NCI-H2029 (cell line): ENCODE results near the gene DRC1.
"Not testable (repeated sequence)": the region's sequence is repeated elsewhere in the genome, so short reads cannot be mapped to it uniquely, and the experiment has no call there.

ENCODE experiments used
- DNase-seq: peaks from one replicate; lab custom pipeline; 2025; lab: John Stamatoyannopoulos, UW

DRC1 gene

GRCh38 chr2:26401739-26402541 is at the start of gene DRC1:
TSS of gene DRC1 (plus strand) at chr2:26401920. CDS start at chr2:26401990, 70 bp downstream.
- peak; percentile 68 for DNase-seq

GRCh38 chr2:26352892-26353291 is 48.8 kb upstream of the DRC1 start:
- DNase-seq = no peak

- DNase-seq = not testable (repeated sequence)
Measured at GRCh38 chr2:26354469-26354868, 47.3 kb upstream of the DRC1 start.

- peak; percentile 17 for DNase-seq
Measured at GRCh38 chr2:26355038-26355995, 46.4 kb upstream of the DRC1 start.

GRCh38 chr2:26356111-26356510 is 45.6 kb upstream of the DRC1 start:
- no peak for DNase-seq

- no peak for DNase-seq
Measured at GRCh38 chr2:26356771-26357170, 44.9 kb upstream of the DRC1 start.

- DNase-seq = peak; percentile 38
Measured at GRCh38 chr2:26359886-26360473, 41.7 kb upstream of the DRC1 start.

GRCh38 chr2:26363323-26363722 is 38.4 kb upstream of the DRC1 start:
- DNase-seq = no peak

- no peak for DNase-seq
Measured at GRCh38 chr2:26363958-26364357, 37.8 kb upstream of the DRC1 start.

- DNase-seq = no peak
Measured at GRCh38 chr2:26364669-26365068, 37.1 kb upstream of the DRC1 start.

GRCh38 chr2:26366957-26367356 is 34.8 kb upstream of the DRC1 start:
- DNase-seq = no peak

GRCh38 chr2:26369664-26370063 is 32.1 kb upstream of the DRC1 start:
- not testable (repeated sequence) for DNase-seq

GRCh38 chr2:26370909-26371308 is 30.8 kb upstream of the DRC1 start:
- not testable (repeated sequence) for DNase-seq

GRCh38 chr2:26376799-26377198 is 24.9 kb upstream of the DRC1 start:
- no peak for DNase-seq

GRCh38 chr2:26380281-26380680 is 21.4 kb upstream of the DRC1 start:
- no peak for DNase-seq

- no peak for DNase-seq
Measured at GRCh38 chr2:26382564-26382963, 19.2 kb upstream of the DRC1 start.

GRCh38 chr2:26384183-26384582 is 17.5 kb upstream of the DRC1 start:
- DNase-seq = no peak

GRCh38 chr2:26384597-26384996 is 17.1 kb upstream of the DRC1 start:
- DNase-seq = no peak

GRCh38 chr2:26387189-26387588 is 14.5 kb upstream of the DRC1 start:
- no peak for DNase-seq

- no peak for DNase-seq
Measured at GRCh38 chr2:26394694-26395093, 7.0 kb upstream of the DRC1 start.

- no peak for DNase-seq
Measured at GRCh38 chr2:26395394-26395793, 6.3 kb upstream of the DRC1 start.

- no peak for DNase-seq
Measured at GRCh38 chr2:26396734-26397298, 4.9 kb upstream of the DRC1 start.
